GM21786 (cell line): ENCODE data around the gene FAM161A.

Experiments
- ATAC-seq: cut with Tn5 transposase; IDR thresholded peaks from one replicate; pipeline ENCODE4 v1.9.1; 2021; ENCODE audit not compliant: unreplicated experiment

FAM161A gene

GRCh38 chr2:61787941-61788563 lies 65.8 kb downstream of the FAM161A start:
- no peak for ATAC-seq

- ATAC-seq, result no peak
Observed at GRCh38 chr2:61786876-61787275, 67.0 kb downstream of the FAM161A start.

GRCh38 chr2:61785583-61785982 lies 68.3 kb downstream of the FAM161A start:
- no peak for ATAC-seq

- no peak for ATAC-seq
Observed at GRCh38 chr2:61784643-61785042, 69.2 kb downstream of the FAM161A start.

- ATAC-seq, result peak; percentile 91
Observed at GRCh38 chr2:61775956-61776570, 77.8 kb downstream of the FAM161A start.
